ENCODE measurements around the gene GABRG3.
"Not testable (repeated sequence)": the region's sequence is repeated elsewhere in the genome, so short reads cannot be mapped to it uniquely, and the experiment has no call there.

GABRG3 gene

DNA sequence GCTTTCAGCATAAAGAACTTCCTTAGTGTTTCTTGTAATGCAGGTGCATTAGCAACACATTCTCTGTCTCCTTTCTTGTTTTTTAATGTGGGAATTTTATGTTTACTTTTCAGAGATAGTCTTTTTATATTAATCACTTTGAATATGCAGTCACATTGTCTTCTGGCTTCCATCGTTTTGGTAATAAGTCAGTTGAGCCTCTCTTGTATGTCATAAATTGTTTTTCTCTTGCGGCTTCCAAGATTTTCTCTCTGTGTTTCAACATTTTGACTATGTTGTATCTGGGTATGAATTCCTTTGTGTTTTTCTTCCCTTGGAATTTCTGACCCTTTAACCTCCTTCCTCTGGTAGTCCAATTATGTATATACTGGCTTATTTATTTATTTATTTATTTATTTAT, 25.3 kb downstream of the GABRG3 start:
- DNase-seq (ENCODE audit: low read depth, low spot score), result no peak

DNA sequence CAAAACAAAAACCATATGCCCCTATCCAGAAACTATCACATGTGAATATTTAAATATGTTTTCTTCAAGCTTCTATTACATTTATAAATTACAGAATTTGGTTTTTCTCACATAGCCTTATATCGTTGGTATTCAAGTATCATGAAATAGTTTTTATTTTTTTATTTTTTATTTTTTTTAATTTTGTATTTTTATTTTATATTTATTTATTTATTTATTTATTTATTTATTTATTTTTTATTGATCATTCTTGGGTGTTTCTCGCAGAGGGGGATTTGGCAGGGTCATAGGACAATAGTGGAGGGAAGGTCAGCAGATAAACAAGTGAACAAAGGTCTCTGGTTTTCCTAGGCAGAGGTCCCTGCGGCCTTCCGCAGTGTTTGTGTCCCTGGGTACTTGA, 32.0 kb downstream of the GABRG3 start:
- not testable (repeated sequence) for DNase-seq (ENCODE audit: low read depth, low spot score)

DNA sequence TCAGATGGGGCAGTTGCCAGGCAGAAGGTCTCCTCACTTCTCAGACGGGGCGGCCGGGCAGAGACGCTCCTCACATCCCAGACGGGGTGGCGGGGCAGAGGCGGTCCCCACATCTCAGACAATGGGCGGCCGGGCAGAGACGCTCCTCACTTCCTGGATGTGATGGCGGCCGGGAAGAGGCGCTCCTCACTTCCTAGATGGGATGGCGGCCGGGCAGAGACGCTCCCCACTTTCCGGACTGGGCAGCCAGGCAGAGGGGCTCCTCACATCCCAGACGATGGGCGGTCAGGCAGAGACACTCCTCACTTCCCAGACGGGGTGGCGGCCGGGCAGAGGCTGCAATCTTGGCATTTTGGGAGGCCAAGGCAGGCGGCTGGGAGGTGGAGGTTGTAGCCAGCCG, 33.2 kb downstream of the GABRG3 start:
- DNase-seq (ENCODE audit: low read depth, low spot score), result not testable (repeated sequence)

DNA sequence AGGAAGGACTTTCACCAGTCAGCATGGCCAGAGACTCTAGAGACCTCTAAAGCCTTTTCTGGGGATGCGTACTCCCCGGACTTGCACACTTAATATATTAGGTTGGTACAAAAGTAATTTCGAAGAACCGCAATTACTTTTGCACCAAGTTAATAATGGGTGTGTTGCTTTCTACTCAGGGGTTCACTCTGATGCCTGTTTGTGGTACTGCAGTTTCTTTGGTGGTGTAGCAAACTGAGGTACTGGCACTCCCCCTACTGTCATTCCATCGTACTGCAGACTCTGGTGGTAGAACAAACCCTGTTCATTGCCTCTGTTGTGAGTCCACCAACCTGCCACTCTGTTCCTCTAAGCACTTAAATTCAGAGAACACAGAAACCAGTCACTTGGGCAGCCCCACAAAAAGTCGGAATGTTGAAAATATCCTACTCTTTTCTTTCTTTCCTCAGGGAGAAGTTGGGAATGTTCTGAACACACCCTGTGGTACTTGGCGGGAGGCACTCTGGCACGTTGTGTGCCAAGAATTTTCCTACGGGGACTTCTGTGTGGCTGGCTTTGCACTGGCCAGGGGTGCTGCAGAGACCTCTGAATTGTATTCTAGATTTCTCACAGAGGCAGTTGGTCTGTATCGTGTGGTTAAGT, 46.3 kb downstream of the GABRG3 start:
- no peak for DNase-seq (ENCODE audit: low read depth, low spot score)

DNA sequence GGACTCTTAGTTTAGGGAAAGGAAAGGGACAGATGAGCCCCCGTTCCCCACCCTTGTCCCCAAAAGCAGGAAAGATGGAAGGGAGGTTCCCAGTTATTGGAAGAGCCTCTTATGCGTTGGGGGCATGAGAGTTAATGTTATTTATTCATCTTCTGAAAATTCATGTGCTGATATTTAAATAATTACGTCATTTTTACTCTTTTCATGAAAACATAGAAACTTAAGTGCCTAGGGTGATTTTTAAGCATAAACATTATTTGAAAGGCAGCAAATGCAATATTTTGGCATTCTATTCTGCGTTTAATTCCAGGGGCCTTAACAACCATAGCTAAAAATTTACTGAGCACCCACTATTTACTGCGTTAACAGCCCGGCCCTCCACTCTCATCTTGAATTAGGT, 48.7 kb downstream of the GABRG3 start:
- no peak for DNase-seq (ENCODE audit: low read depth, low spot score)

DNA sequence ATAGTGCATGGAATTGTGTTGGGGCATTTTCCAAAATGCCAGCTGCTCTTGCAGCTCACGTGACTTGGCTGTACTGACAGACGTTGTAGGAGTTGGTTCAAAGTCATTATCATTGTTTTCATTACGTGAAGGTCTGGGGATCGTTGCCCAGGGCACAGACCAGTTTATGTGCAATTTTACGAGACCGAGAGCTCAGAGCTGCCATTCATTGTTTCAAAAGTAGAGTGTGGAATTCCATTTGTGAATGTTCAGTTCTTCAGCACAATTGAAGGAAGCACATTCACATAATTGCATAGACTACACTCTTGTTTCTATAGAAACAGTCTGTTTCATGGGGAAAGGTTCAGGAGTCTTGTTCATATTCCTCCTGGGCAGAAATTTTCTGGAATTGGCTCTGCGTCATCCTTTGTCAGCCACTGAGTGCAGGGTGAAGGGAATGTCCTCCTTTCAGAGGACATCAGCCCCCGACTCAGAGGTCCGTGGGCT, 54.5 kb downstream of the GABRG3 start:
- no peak for DNase-seq (ENCODE audit: low read depth, low spot score)

DNA sequence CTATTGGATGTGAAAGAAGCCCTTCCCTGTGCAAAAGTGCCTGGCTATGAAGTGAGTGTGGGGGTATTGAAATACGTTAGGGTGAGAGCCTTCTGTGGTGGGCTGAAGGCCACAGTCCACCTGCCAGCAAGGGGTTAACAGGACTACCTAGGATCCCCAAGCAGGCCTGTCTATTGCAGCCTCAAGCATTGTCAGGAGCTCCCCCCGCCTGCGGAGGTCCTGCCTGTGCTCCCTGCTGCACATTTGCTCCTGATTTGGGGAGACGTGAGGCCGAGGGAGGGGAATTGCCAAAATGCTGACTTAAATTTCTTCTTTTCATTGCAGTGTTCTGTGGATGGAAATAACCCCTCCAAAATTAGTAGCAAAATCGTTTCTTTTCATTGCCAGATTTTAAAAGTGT, 56.2 kb downstream of the GABRG3 start:
- no peak for DNase-seq (ENCODE audit: low read depth, low spot score)

DNA sequence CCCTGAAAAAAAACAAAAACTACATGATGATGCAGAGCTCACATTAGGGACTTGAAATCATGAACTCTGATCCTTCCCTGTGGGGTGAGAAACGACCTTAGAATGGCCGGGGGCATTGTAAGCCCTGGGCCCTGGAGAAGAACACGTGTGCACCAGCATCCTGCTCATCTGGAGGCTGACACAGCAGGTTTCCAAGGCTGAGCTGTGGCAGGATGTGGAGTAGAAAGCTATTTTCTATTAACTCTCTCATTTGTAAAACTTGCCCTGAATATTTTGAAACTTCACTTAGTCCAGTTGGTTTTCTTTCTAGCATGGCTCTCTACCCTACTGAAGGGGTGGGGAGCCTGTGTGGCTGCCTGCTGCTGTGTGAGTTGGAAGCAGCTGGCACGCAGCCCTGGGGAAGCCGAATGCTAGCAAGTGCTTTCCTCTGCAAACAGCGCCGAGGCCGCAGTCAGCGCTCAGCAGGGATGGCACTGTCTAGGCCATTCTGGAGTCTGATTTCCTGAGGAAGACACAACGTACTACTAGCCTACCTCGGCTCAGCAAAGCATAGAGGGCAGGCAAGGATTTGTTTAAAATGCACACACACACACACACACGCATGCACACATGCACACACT, 58.0 kb downstream of the GABRG3 start:
- DNase-seq (ENCODE audit: low read depth, low spot score), result no peak

DNA sequence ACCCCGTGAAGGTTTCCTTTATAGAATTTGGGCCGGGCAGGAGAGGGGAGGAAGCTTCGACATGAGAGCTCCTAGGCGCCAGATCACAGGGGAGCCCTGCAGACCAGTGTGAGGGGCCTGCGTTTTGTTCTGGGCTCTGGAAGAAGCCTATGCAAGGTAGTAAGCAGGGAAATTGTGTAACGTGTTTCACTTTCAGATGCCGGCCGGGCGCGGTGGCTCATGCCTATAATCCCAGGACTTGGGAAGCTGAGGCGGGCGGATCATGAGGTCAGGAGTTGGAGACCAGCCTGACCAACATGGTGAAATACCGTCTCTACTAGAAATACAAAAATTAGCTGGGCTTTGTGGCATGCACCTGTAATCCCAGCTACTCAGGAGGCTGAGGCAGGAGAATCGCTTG, 65.2 kb downstream of the GABRG3 start:
- DNase-seq (ENCODE audit: low read depth, low spot score), result no peak

DNA sequence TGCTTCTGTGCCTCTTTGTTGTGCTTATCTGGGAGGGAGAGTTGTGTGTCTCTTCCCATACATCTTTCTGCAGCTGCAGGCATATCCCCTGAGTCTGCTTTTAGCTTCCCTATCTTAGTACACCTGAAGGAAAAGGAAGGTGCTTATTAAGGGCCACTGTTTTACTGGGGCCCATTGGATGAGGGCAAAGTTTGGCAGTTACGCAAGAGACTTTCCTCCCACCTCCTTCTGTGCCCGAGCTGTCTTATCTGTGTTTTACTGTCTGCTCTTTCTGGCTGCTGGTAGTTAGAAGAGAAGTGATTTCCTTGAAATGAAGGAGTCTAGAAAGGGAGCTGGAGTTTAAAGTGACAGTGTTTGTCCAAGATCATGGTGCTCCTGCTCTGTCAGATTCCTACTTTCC, 66.5 kb downstream of the GABRG3 start:
- DNase-seq (ENCODE audit: low read depth, low spot score), result no peak

DNA sequence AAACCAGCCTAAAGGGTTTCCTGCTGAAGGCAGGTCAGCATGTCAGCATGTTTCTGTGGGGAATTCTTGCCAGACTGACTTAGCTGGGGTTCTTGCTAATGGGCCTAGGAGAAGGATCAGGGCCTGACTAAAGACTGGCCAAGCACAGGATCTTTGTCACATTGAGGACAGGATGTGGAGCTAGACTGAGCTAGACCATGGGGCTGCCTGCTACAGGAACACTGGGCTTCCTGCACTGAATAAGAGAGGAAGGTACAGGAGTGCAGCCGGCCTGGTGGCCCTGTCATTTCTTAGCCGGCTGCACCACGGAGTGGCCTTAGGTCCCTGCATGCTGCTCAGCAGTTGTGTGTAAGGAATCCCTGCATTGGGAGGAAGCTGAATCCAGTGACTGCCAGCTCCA, 68.2 kb downstream of the GABRG3 start:
- DNase-seq (ENCODE audit: low read depth, low spot score), result no peak

DNA sequence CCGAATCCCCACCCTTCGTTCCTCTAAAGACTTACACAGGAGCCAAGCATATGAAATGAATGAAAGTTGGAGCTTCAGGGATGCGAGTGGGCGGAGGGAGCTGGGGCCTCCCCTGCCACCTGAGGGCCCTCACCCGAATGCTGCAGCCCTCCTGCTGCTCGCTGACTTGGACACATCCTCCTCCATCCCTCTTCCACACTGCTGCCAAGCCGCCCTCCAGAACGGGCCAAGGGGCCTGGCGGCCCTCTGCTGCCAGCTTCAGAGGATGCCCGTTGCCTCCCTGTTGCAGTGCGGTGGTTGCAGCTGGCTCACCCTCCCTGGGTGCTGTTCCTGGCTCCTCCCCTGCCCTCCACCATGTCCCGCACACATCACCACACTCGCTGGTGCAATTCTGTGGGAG, 71.2 kb downstream of the GABRG3 start:
- no peak for DNase-seq (ENCODE audit: low read depth, low spot score)

DNA sequence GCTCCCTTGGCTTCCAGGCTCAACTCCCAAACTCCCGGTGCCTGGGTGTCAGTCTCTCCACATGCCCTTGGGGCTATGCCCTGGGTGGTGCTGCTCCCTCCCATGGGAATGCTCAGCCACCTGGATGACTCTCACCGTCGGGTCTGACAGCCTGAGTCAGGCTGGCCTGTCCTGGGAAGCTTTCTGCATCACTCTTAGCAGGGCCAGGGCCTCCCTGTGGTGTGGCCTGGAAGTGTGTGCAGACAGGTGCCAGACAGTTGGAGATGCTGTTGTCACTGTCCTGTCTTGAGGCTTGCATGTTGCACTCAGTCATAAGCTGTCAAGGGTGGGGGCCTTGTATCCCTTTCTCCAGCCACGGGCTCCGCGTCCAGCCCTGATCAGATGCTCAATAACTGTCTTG, 71.7 kb downstream of the GABRG3 start:
- DNase-seq (ENCODE audit: low read depth, low spot score), result no peak

DNA sequence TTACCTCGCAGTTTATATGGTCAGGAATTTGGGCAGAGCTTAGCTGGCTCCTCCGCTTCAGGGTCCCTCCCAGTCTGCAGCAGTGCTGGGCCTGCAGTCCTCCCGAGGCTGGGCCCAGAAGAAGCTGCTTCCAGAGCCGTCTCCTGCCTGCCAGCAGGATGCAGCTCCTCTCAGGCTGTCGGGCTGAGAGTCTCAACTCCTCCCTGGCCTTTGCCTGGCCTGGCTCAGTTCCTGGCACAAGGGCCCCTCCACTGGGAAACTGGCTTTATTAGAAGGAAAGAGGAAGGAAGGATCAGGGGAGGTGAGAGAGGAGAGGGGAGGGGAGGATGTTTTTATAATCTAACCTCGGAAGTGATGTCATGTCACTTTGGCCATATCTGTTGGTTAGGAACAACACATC, 72.8 kb downstream of the GABRG3 start:
- no peak for DNase-seq (ENCODE audit: low read depth, low spot score)

DNA sequence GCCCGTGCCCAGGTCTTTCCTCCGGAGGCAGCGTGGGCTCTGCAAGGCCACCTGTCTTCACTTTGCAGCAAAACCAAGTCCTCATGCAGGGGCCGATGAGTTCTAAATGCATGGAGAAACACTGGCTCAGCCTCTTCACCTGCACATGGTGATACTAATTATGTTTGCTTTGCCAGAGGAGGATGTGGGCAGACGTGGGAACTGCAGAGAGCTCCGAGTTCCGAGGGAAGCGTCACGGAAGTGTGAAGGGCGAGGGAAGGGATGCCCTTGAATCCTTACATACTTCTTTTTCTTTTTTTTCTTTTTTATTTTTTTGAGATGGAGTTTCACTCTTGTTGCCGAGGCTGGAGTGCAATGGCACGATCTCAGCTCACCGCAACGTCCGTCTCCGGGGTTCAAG, 74.8 kb downstream of the GABRG3 start:
- no peak for DNase-seq (ENCODE audit: low read depth, low spot score)

DNA sequence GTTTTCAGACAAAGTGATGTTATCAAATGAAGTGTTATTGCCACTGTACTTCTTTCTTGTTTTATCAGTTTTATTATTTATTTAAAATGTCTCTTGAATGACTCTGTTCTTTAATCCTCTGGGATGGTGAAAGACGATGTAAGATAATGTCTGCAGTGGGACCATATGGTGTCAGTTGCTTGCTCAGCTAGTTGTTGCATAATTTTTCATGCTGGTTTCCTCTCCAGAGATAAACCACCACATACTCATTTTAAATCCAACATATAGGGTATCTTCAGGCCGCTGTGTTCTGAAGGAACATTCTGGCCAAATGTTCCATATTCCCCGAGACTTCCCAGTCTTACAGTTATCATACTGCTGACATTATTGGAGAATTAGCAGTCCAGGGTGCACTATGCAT, 75.9 kb downstream of the GABRG3 start:
- DNase-seq (ENCODE audit: low read depth, low spot score), result no peak

DNA sequence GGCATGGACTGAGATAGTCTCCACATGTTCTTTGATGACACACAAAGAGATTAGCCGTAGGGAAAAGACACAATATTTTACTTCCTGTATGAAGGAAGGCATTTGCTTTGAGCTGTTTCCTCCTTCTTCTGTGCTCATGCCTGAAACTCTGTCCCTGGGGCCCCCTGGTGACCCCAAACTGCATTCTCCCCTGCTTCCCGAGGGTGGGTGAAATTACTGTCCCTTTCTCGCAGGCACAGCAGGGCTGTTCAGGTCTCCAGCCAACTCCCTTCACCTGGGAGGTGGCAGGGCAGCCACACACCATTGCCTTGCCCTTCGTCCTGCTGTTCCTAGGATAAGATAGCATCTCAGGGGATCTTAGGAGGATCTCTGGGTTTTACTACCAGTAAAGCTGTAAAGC, 79.2 kb downstream of the GABRG3 start:
- no peak for DNase-seq (ENCODE audit: low read depth, low spot score)

DNA sequence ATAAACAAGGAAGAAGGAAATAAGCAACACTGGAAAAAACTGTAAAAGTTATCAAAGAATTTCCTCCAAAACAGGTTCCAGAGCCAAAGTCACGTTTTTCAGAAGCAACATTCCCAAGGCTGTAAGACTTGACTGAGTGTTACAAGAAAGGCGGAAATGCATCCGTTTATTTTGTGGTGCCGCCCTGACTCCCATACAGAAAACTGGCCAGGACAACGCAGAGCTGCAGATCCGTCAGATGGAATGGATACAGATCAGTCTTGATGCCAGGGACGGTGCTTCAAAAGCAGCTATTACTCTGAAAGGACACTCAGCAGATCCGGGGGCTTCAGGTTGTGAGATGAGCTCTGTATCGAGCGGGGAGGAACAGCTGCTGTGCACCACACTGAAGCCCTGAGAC, 83.4 kb downstream of the GABRG3 start:
- no peak for DNase-seq (ENCODE audit: low read depth, low spot score)

DNA sequence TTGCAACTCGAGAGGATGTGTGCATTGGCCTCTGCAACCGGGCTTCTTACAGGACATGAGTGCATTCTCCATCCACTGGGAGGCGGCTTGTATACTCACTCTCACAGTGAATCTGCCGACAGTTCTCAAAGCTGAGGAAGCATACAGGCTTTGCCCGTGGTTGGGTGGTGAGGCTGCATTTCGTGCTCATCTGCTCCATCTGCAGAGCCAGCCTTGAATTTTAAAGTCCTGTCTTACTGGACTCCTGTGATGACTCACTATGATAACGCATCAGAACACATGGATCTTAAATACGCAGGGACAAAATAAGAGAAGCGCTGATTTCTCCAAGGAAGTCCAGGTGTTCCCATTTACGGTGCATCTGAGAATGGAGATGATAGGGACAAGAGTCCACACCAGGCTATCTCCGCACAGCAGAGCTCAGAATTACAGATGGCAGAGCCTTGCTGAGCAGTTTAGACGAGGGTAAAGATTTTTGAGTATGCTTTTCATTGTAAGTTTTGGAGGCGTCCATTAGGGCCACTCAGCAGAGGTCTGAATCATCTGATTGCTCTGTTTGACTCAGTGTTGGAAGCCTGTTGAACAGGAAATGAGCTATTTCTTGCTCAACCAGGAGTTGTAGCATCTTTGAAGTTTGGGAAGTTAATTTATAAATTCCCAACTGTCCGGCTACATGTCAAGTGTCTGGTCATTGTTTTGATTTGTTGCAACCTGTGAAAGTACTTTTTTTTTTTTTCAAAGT, 87.1 kb downstream of the GABRG3 start:
- no peak for DNase-seq (ENCODE audit: low read depth, low spot score)

DNA sequence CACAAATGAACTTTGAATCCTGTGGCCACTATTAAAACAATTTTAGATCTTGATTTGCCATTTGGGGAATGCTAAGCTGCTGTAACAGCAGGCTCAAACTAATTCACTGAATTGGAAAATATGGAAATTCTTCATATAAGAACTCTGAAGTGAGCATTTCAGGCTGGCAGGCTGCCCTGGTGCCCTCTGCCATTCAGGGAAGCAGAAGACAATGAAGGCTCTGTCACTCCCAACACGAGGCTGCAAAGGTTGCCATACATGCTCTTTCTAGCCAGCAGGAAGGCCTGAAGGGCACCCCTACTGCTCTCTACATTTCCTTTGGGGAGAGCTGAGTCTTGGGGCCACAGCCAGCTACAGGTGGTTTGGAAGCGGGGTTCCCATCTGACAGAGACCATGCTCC, 88.0 kb downstream of the GABRG3 start:
- DNase-seq (ENCODE audit: low read depth, low spot score), result no peak

DNA sequence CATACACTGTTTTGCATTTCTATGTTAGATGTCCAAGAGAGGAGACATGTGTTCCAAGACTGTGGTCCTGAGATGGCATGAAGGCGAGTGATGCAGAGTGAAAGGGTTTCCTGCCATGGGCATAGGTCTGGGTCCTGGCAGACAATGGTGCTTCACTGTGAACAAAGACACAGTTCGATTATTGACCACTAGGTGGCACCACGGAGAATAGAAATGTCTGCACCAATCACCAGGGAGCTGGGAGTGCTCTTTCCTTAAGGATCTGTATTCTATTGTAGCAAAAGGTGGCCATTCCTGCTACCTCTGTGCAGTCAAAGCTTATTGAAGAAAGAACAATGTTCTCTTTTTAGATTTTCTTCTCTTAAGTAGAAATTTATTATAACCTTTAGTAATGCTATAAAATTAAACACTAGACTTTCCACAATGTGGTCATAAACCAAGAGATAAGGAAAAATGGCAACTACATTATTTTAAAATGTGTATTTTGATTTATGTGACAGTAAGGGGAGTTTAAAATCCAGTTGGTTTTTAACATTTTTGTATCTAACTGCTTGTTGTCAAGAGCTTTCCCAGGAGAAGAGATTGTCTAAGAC, 88.7 kb downstream of the GABRG3 start:
- no peak for DNase-seq (ENCODE audit: low read depth, low spot score)

DNA sequence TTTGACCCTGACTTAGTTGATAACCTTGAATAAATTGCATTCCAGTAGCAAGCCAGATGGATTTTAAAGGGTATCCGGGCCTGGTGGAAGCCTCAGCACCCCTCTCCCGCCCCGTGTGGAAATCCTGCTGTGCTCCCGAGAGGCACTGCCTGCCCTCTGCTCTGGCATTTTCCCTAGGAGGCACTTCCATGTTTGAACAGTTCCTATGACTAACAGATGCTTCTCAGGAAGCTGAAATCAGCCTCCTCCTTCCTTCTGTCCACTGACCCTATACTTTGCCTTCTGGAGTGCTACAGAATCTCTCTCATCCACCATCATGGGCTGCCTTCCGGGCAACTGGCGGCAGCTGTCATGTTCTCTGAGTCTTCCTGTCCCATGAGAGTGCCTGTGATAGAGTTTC, 90.8 kb downstream of the GABRG3 start:
- DNase-seq (ENCODE audit: low read depth, low spot score), result no peak

DNA sequence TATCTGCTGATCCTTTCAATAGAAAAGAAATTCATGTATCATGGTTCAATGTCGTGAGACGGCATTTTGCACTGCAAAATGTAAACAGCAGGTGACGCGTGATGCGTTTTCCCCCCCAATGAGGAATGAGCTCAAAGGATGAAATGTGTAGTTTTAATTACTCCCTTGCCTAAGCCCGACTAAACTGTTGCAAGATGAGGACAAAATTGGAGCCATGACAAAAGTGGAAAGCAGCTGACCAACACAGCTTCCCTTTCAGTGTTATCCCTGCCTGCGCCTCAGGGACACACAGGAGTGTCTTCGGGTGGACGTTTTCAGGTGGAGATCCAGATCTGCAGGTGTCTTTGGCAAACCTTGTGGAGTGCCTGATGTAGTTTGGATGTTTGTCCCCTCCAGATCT, 92.0 kb downstream of the GABRG3 start:
- DNase-seq (ENCODE audit: low read depth, low spot score), result no peak
